ENCODE results near the gene DNAJC1.
A peak's percentile ranks its signal among the peaks of the same experiment; 100 is the strongest.

- TF ChIP-seq CTCF (IDR thresholded peaks at IDR 0.05; ENCODE audit: low read length) (peak; percentile 77), EZH2 (optimal IDR thresholded peaks at IDR 0.05; ENCODE audit: low read depth, low read length) (no peak), EZH2phosphoT487 (IDR thresholded peaks at IDR 0.05; ENCODE audit: low read length) (no peak)
Observed at GRCh38 chr10:21732067-21732772, 271.3 kb downstream of the DNAJC1 start.
